ENCODE data around the gene SPAG9.

SPAG9 gene

GRCh38 chr17:51166198-51166986 is 45.7 kb upstream of the SPAG9 start, which contains the start of gene NME2:
Gene NME2, plus strand, starts transcription at chr17:51166411. Its CDS starts 420 bp downstream, at chr17:51166831.
- Histone ChIP-seq H3K9ac (ENCODE audit: low read length) (peak within 1 kb of the TSS; percentile 95), H2AK5ac (ENCODE audit: low read length, severe bottlenecking) (peak within 1 kb of the TSS; percentile 20), H2AFZ (ENCODE audit: low read depth, low read length) (peak within 1 kb of the TSS; percentile 89), H2BK5ac (ENCODE audit: low read depth, low read length, poor library complexity, severe bottlenecking) (peak within 1 kb of the TSS; percentile 19), H2BK12ac (ENCODE audit: low read length in 2 of 2) (peak within 1 kb of the TSS in 1 of 2 experiments; percentile 33), H3K4me3 (ENCODE audit: insufficient read depth in 1 of 2, low read depth in 1 of 2, low read length in 2 of 2) (peak within 1 kb of the TSS; percentile 92 to 93), H3K79me1 (replicated peaks; ENCODE audit: low read length, poor library complexity, severe bottlenecking) (peaks cover 21% of the 10 kb centered on the region), H3K27ac (ENCODE audit: low read length, poor library complexity, severe bottlenecking) (peak within 1 kb of the TSS; percentile 91), H2BK120ac (ENCODE audit: low read depth, low read length) (peak within 1 kb of the TSS; percentile 83), H3K4me1 (ENCODE audit: control insufficient read depth, insufficient read depth, low read depth, low read length) (peaks cover 14% of the 10 kb centered on the region), H3K18ac (ENCODE audit: low read depth in 1 of 2, low read length in 2 of 2) (peak within 1 kb of the TSS; percentile 93 to 94), H3K27me3 (ENCODE audit: control insufficient read depth in 1 of 2, insufficient read depth in 1 of 2, low read length in 2 of 2) (no peaks in the 10 kb centered on the region), H4K91ac (ENCODE audit: low read length) (peak within 1 kb of the TSS; percentile 96), H3K36me3 (ENCODE audit: control insufficient read depth in 1 of 2, insufficient read depth in 2 of 2, low read depth in 1 of 2, low read length in 2 of 2) (peaks cover 45 to 55% of the 10 kb centered on the region in 2 experiments), H3K23ac (ENCODE audit: low read length in 2 of 2) (peak within 1 kb of the TSS in 1 of 2 experiments; percentile 73), H3K9me3 (ENCODE audit: control insufficient read depth, low read length) (no peaks in the 10 kb centered on the region), H3K14ac (ENCODE audit: low read length in 2 of 2) (peak within 1 kb of the TSS in 1 of 2 experiments; percentile 88), H3K4ac (ENCODE audit: low read depth in 1 of 2, low read length in 2 of 2) (peak within 1 kb of the TSS; percentile 95 to 96), H4K8ac (ENCODE audit: low read length) (peak within 1 kb of the TSS; percentile 99), H3K4me2 (ENCODE audit: low read length, poor library complexity, severe bottlenecking) (peak within 1 kb of the TSS; percentile 84), H2BK15ac (ENCODE audit: low read depth, poor library complexity, severe bottlenecking) (peak within 1 kb of the TSS; percentile 68)
- WGBS = 0% methylated on average over 49 of the region's 98 CpGs
- DNase-seq = peak; percentile 85

DNA sequence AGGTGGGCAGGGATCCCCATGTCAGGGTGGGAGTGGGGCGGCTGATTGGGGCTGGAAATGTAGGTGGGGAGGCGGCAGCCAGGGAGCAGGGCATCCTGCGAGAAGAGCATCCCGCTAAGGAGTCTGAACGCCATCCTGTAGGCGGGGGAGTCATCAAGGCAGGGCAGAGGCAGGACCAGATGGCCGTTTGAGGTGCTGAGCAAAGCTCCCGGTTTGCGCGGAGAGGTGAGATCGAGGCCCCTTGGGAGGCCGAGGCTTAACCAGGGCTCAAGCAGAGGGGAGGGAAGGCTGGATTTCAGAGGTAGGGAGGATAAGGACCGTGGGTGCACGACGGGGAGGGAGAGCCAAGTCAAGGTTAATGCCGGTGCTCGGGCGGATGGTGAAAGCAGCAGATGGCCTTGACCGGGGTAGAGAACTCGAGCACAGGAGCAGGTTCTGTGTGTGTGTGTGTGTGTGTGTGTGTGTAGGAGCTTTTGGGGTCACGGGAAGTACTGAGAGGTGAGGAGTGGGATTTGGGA is 45.1 kb upstream of the SPAG9 start:
- peak overlapping the region; percentile 92 to 93 for H3K4me3 ChIP-seq (ENCODE audit: insufficient read depth in 1 of 2, low read depth in 1 of 2, low read length in 2 of 2)
- H3K9ac ChIP-seq (ENCODE audit: low read length) = peak overlapping the region; percentile 95
- peak overlapping the region; percentile 21 for H2BK120ac ChIP-seq (ENCODE audit: low read depth, low read length)
- H3K9me3 ChIP-seq (ENCODE audit: control insufficient read depth, low read length) = no peaks in the 10 kb centered on the region
- H3K27ac ChIP-seq (ENCODE audit: low read length, poor library complexity, severe bottlenecking) = peak overlapping the region; percentile 85
- 11% methylated on average over 21 of the region's 21 CpGs for WGBS
- peak overlapping the region; percentile 99 for H4K8ac ChIP-seq (ENCODE audit: low read length)
- peaks cover 14% of the 10 kb centered on the region for H3K4me1 ChIP-seq (ENCODE audit: control insufficient read depth, insufficient read depth, low read depth, low read length)
- peak overlapping the region; percentile 68 for H2BK15ac ChIP-seq (ENCODE audit: low read depth, poor library complexity, severe bottlenecking)
- peaks cover 50 to 55% of the 10 kb centered on the region in 2 experiments for H3K36me3 ChIP-seq (ENCODE audit: control insufficient read depth in 1 of 2, insufficient read depth in 2 of 2, low read depth in 1 of 2, low read length in 2 of 2)
- H3K4ac ChIP-seq (ENCODE audit: low read depth in 1 of 2, low read length in 2 of 2) = peak overlapping the region; percentile 71 to 84
- peak overlapping the region; percentile 87 to 93 for H3K18ac ChIP-seq (ENCODE audit: low read depth in 1 of 2, low read length in 2 of 2)
- peak overlapping the region in 1 of 2 experiments; percentile 84 for H3K14ac ChIP-seq (ENCODE audit: low read length in 2 of 2)
- H2AFZ ChIP-seq (ENCODE audit: low read depth, low read length) = peak overlapping the region; percentile 54
- peak overlapping the region; percentile 20 for H2AK5ac ChIP-seq (ENCODE audit: low read length, severe bottlenecking)
- H3K27me3 ChIP-seq (ENCODE audit: control insufficient read depth in 1 of 2, insufficient read depth in 1 of 2, low read length in 2 of 2) = no peaks in the 10 kb centered on the region
- H4K91ac ChIP-seq (ENCODE audit: low read length) = peak overlapping the region; percentile 91
- peak overlapping the region in 1 of 2 experiments; percentile 33 for H2BK12ac ChIP-seq (ENCODE audit: low read length in 2 of 2)
- H3K79me1 ChIP-seq (replicated peaks; ENCODE audit: low read length, poor library complexity, severe bottlenecking) = peaks cover 24% of the 10 kb centered on the region
- peak overlapping the region in 1 of 2 experiments; percentile 57 for H3K23ac ChIP-seq (ENCODE audit: low read length in 2 of 2)
- DNase-seq = no peak
- H3K4me2 ChIP-seq (ENCODE audit: low read length, poor library complexity, severe bottlenecking) = peak overlapping the region; percentile 62
- H2BK5ac ChIP-seq (ENCODE audit: low read depth, low read length, poor library complexity, severe bottlenecking) = no peak overlapping the region

- no peak for DNase-seq
- H3K4ac ChIP-seq (ENCODE audit: low read depth in 1 of 2, low read length in 2 of 2) = peak overlapping the region; percentile 71 to 84
- H4K91ac ChIP-seq (ENCODE audit: low read length) = peak overlapping the region; percentile 91
- no peaks in the 10 kb centered on the region for H3K27me3 ChIP-seq (ENCODE audit: control insufficient read depth in 1 of 2, insufficient read depth in 1 of 2, low read length in 2 of 2)
- peak overlapping the region in 1 of 2 experiments; percentile 33 for H2BK12ac ChIP-seq (ENCODE audit: low read length in 2 of 2)
- H3K79me1 ChIP-seq (replicated peaks; ENCODE audit: low read length, poor library complexity, severe bottlenecking) = peaks cover 27% of the 10 kb centered on the region
- H3K4me3 ChIP-seq (ENCODE audit: insufficient read depth in 1 of 2, low read depth in 1 of 2, low read length in 2 of 2) = peak overlapping the region; percentile 4 to 92
- peaks cover 14% of the 10 kb centered on the region for H3K4me1 ChIP-seq (ENCODE audit: control insufficient read depth, insufficient read depth, low read depth, low read length)
- peak overlapping the region; percentile 20 for H2AK5ac ChIP-seq (ENCODE audit: low read length, severe bottlenecking)
- no peak overlapping the region for H3K27ac ChIP-seq (ENCODE audit: low read length, poor library complexity, severe bottlenecking)
- H4K8ac ChIP-seq (ENCODE audit: low read length) = peak overlapping the region; percentile 99
- H3K18ac ChIP-seq (ENCODE audit: low read depth in 1 of 2, low read length in 2 of 2) = peak overlapping the region; percentile 87 to 93
- H2BK15ac ChIP-seq (ENCODE audit: low read depth, poor library complexity, severe bottlenecking) = no peak overlapping the region
- WGBS = 55% methylated on average over 16 of the region's 16 CpGs
- H3K9me3 ChIP-seq (ENCODE audit: control insufficient read depth, low read length) = no peaks in the 10 kb centered on the region
- no peak overlapping the region for H2BK5ac ChIP-seq (ENCODE audit: low read depth, low read length, poor library complexity, severe bottlenecking)
- peaks cover 52 to 55% of the 10 kb centered on the region in 2 experiments for H3K36me3 ChIP-seq (ENCODE audit: control insufficient read depth in 1 of 2, insufficient read depth in 2 of 2, low read depth in 1 of 2, low read length in 2 of 2)
- H3K9ac ChIP-seq (ENCODE audit: low read length) = peak overlapping the region; percentile 95
- peak overlapping the region; percentile 21 for H2BK120ac ChIP-seq (ENCODE audit: low read depth, low read length)
- no peak overlapping the region for H3K14ac ChIP-seq (ENCODE audit: low read length in 2 of 2)
- no peak overlapping the region for H3K23ac ChIP-seq (ENCODE audit: low read length in 2 of 2)
- no peak overlapping the region for H2AFZ ChIP-seq (ENCODE audit: low read depth, low read length)
- H3K4me2 ChIP-seq (ENCODE audit: low read length, poor library complexity, severe bottlenecking) = peak overlapping the region; percentile 62
Observed at GRCh38 chr17:51164911-51165679, 44.4 kb upstream of the SPAG9 start.
